ENCODE results near the gene C17orf75. TPM values are rescaled to one million over a fixed set of nuclear protein-coding genes. Genes with fewer than 3 reads are reported as not detected.

Gene C17orf75
- total RNA-seq, 1 donor from 2014 or later, result 16.2 TPM

GRCh38 chr17:32298721-32299579 is 43.0 kb downstream of the C17orf75 start:
- Histone ChIP-seq H3K27ac (ENCODE audit: low read depth, low read length) (no peak overlapping the region), H3K4me1 (ENCODE audit: insufficient read depth, low read length) (no peaks in the 10 kb centered on the region), H3K79me2 (ENCODE audit: insufficient read depth, low read length) (no peaks in the 10 kb centered on the region), H3K4me2 (ENCODE audit: low read length) (no peak overlapping the region), H3K36me3 (ENCODE audit: insufficient read depth, low read length) (no peaks in the 10 kb centered on the region), H3K9ac (ENCODE audit: low read length) (no peak overlapping the region), H4K20me1 (ENCODE audit: insufficient read depth, low read length) (no peaks in the 10 kb centered on the region), H3K27me3 (ENCODE audit: insufficient read depth, low read length) (peaks cover 5% of the 10 kb centered on the region), H3K9me3 (ENCODE audit: insufficient read depth, low read depth, low read length) (no peaks in the 10 kb centered on the region), H2AFZ (ENCODE audit: low read depth, low read length) (no peak overlapping the region), H3K4me3 (ENCODE audit: insufficient read depth, low read depth, low read length) (no peak overlapping the region)
- Mint-ChIP-seq H3K27me3 (ENCODE audit: low read depth, unreplicated experiment) (peaks cover 15% of the 10 kb centered on the region), H3K9me3 (ENCODE audit: unreplicated experiment) (no peaks in the 10 kb centered on the region), H3K4me3 (ENCODE audit: unreplicated experiment) (no peak overlapping the region), H3K36me3 (ENCODE audit: low read depth, unreplicated experiment) (no peaks in the 10 kb centered on the region), H3K4me1 (ENCODE audit: low read depth, unreplicated experiment) (peaks cover 2% of the 10 kb centered on the region), H3K27ac (ENCODE audit: unreplicated experiment) (no peak overlapping the region)
- DNase-seq (ENCODE audit: low read depth) (no peak), FAIRE-seq (no peak)
- no peak for TF ChIP-seq CTCF (IDR thresholded peaks at IDR 0.05; ENCODE audit: insufficient read depth, low read depth, low read length)

- Histone ChIP-seq H4K20me1 (ENCODE audit: insufficient read depth, low read length) (no peaks in the 10 kb centered on the region), H3K27ac (ENCODE audit: low read depth, low read length) (no peak overlapping the region), H3K36me3 (ENCODE audit: insufficient read depth, low read length) (no peaks in the 10 kb centered on the region), H3K4me3 (ENCODE audit: insufficient read depth, low read depth, low read length) (no peak overlapping the region), H3K4me2 (ENCODE audit: low read length) (no peak overlapping the region), H3K9ac (ENCODE audit: low read length) (no peak overlapping the region), H3K79me2 (ENCODE audit: insufficient read depth, low read length) (no peaks in the 10 kb centered on the region), H3K9me3 (ENCODE audit: insufficient read depth, low read depth, low read length) (no peaks in the 10 kb centered on the region), H3K4me1 (ENCODE audit: insufficient read depth, low read length) (no peaks in the 10 kb centered on the region), H2AFZ (ENCODE audit: low read depth, low read length) (no peak overlapping the region), H3K27me3 (ENCODE audit: insufficient read depth, low read length) (peaks cover 5% of the 10 kb centered on the region)
- Mint-ChIP-seq H3K36me3 (ENCODE audit: low read depth, unreplicated experiment) (no peaks in the 10 kb centered on the region), H3K27ac (ENCODE audit: unreplicated experiment) (no peak overlapping the region), H3K9me3 (ENCODE audit: unreplicated experiment) (no peaks in the 10 kb centered on the region), H3K4me3 (ENCODE audit: unreplicated experiment) (no peak overlapping the region), H3K4me1 (ENCODE audit: low read depth, unreplicated experiment) (no peaks in the 10 kb centered on the region), H3K27me3 (ENCODE audit: low read depth, unreplicated experiment) (peaks cover 15% of the 10 kb centered on the region)
- FAIRE-seq (no peak), DNase-seq (ENCODE audit: low read depth) (no peak)
- TF ChIP-seq CTCF (IDR thresholded peaks at IDR 0.05; ENCODE audit: insufficient read depth, low read depth, low read length) (no peak), EZH2 (IDR thresholded peaks at IDR 0.05; ENCODE audit: insufficient read depth, low read length) (no peak)
These were observed 43.7 kb downstream of the C17orf75 start for GRCh38 chr17:32298298-32298697.

- Histone ChIP-seq H3K36me3 (ENCODE audit: insufficient read depth, low read length) (no peaks in the 10 kb centered on the region), H3K4me3 (ENCODE audit: insufficient read depth, low read depth, low read length) (no peak overlapping the region), H3K79me2 (ENCODE audit: insufficient read depth, low read length) (no peaks in the 10 kb centered on the region), H3K27ac (ENCODE audit: low read depth, low read length) (no peak overlapping the region), H3K9ac (ENCODE audit: low read length) (no peak overlapping the region), H2AFZ (ENCODE audit: low read depth, low read length) (no peak overlapping the region), H3K4me1 (ENCODE audit: insufficient read depth, low read length) (no peaks in the 10 kb centered on the region), H3K4me2 (ENCODE audit: low read length) (no peak overlapping the region), H4K20me1 (ENCODE audit: insufficient read depth, low read length) (no peaks in the 10 kb centered on the region), H3K27me3 (ENCODE audit: insufficient read depth, low read length) (peaks cover 5% of the 10 kb centered on the region), H3K9me3 (ENCODE audit: insufficient read depth, low read depth, low read length) (no peaks in the 10 kb centered on the region)
- TF ChIP-seq CTCF (IDR thresholded peaks at IDR 0.05; ENCODE audit: insufficient read depth, low read depth, low read length), result no peak
- no peak for TF ChIP-seq EZH2 (IDR thresholded peaks at IDR 0.05; ENCODE audit: insufficient read depth, low read length)
- no peak for DNase-seq (ENCODE audit: low read depth)
- Mint-ChIP-seq H3K4me1 (ENCODE audit: low read depth, unreplicated experiment) (no peaks in the 10 kb centered on the region), H3K27me3 (ENCODE audit: low read depth, unreplicated experiment) (peaks cover 16% of the 10 kb centered on the region), H3K36me3 (ENCODE audit: low read depth, unreplicated experiment) (no peaks in the 10 kb centered on the region), H3K4me3 (ENCODE audit: unreplicated experiment) (no peak overlapping the region), H3K9me3 (ENCODE audit: unreplicated experiment) (no peaks in the 10 kb centered on the region), H3K27ac (ENCODE audit: unreplicated experiment) (no peak overlapping the region)
- no peak for FAIRE-seq
These were observed 44.1 kb downstream of the C17orf75 start for GRCh38 chr17:32297860-32298259.

All from astrocyte (in vitro differentiated cells and primary cell).